Astrocyte (in vitro differentiated cells and primary cell): ENCODE data around the gene SPPL3. TPM values are rescaled to one million over a fixed set of nuclear protein-coding genes. Genes with fewer than 3 reads are reported as not detected.

Source experiments
- DNase-seq: peaks from one replicate; pipeline ENCODE4 v3.0.0-alpha.2; 2010; ENCODE audit warnings: low read depth
- FAIRE-seq: peaks from 2 replicates; lab custom pipeline; 2011; peaks lifted over from hg19 to GRCh38; lab: Jason Lieb, UNC
- H2AFZ ChIP-seq: 2 replicates; pipeline ENCODE4 v1.6.0; 2012; ENCODE audit warnings: low read depth, low read length, inconsistent platforms
- H3K27ac ChIP-seq: 2 replicates; pipeline ENCODE4 v1.5.1; 2011; ENCODE audit warnings: low read depth, low read length, inconsistent platforms
- H3K27me3 ChIP-seq: 2 replicates; pipeline ENCODE4 v1.6.0; 2011; ENCODE audit warnings: low read length, inconsistent platforms; ENCODE audit not compliant: insufficient read depth
- H3K36me3 ChIP-seq: 2 replicates; pipeline ENCODE4 v1.5.1; 2011; ENCODE audit warnings: low read length, inconsistent platforms; ENCODE audit not compliant: insufficient read depth
- H3K4me1 ChIP-seq: 2 replicates; pipeline ENCODE4 v1.5.1; 2011; ENCODE audit warnings: low read length, inconsistent platforms; ENCODE audit not compliant: insufficient read depth
- H3K4me2 ChIP-seq: 2 replicates; pipeline ENCODE4 v1.6.0; 2012; ENCODE audit warnings: low read length, inconsistent platforms
- H3K4me3 ChIP-seq: 2 replicates; pipeline ENCODE4 v1.5.1; 2011; ENCODE audit warnings: low read depth, mild to moderate bottlenecking, low read length, inconsistent platforms; ENCODE audit not compliant: insufficient read depth
- H3K79me2 ChIP-seq: 2 replicates; pipeline ENCODE4 v1.6.0; 2012; ENCODE audit warnings: mild to moderate bottlenecking, low read length, inconsistent platforms; ENCODE audit not compliant: insufficient read depth
- H3K9ac ChIP-seq: 2 replicates; pipeline ENCODE4 v1.6.0; 2012; ENCODE audit warnings: mild to moderate bottlenecking, low read length, inconsistent platforms
- H3K9me3 ChIP-seq: 2 replicates; pipeline ENCODE4 v1.5.1; 2012; ENCODE audit warnings: low read depth, mild to moderate bottlenecking, low read length, inconsistent platforms; ENCODE audit not compliant: insufficient read depth
- H4K20me1 ChIP-seq: 2 replicates; pipeline ENCODE4 v1.6.0; 2012; ENCODE audit warnings: low read length, inconsistent platforms; ENCODE audit not compliant: insufficient read depth
- H3K27ac Mint-ChIP-seq: one replicate; pipeline ENCODE4 v1.8.0; 2021; ENCODE audit warnings: mild to moderate bottlenecking, mixed read lengths; ENCODE audit not compliant: unreplicated experiment
- H3K27me3 Mint-ChIP-seq: one replicate; pipeline ENCODE4 v1.8.0; 2021; ENCODE audit warnings: low read depth, mixed read lengths; ENCODE audit not compliant: unreplicated experiment
- H3K36me3 Mint-ChIP-seq: one replicate; pipeline ENCODE4 v1.8.0; 2021; ENCODE audit warnings: low read depth, mixed read lengths; ENCODE audit not compliant: unreplicated experiment
- H3K4me1 Mint-ChIP-seq: one replicate; pipeline ENCODE4 v1.8.0; 2021; ENCODE audit warnings: low read depth, mixed read lengths; ENCODE audit not compliant: unreplicated experiment
- H3K4me3 Mint-ChIP-seq: one replicate; pipeline ENCODE4 v1.8.0; 2021; ENCODE audit warnings: mild to moderate bottlenecking, moderate library complexity, mixed read lengths; ENCODE audit not compliant: unreplicated experiment
- H3K9me3 Mint-ChIP-seq: one replicate; pipeline ENCODE4 v1.8.0; 2021; ENCODE audit warnings: mild to moderate bottlenecking, mixed read lengths; ENCODE audit not compliant: unreplicated experiment
- CTCF ChIP-seq: IDR thresholded peaks from 2 replicates; pipeline ENCODE4 v1.5.1; 2011; ENCODE audit warnings: low read depth, mild to moderate bottlenecking, inconsistent platforms, low read length, moderate library complexity; ENCODE audit not compliant: insufficient read depth
- EZH2 ChIP-seq: IDR thresholded peaks from 2 replicates; pipeline ENCODE4 v1.6.1; 2012; ENCODE audit warnings: mild to moderate bottlenecking, low read length, inconsistent platforms; ENCODE audit not compliant: insufficient read depth
- total RNA-seq: library from RNA; stranded (reverse); gene quantifications from 2 replicates; pipeline ENCODE4 v1.2.1, GENCODE V29; 2021

The SPPL3 gene
- total RNA-seq, 1 donor from 2014 or later = 48.3 TPM

GRCh38 chr12:120925740-120926563 lies 21.8 kb upstream of the SPPL3 start:
- H3K4me3 ChIP-seq = no peak overlapping the region
- H2AFZ ChIP-seq = no peak overlapping the region
- FAIRE-seq = no peak
- H3K9me3 Mint-ChIP-seq = no peaks in the 10 kb centered on the region
- H3K4me1 Mint-ChIP-seq = no peaks in the 10 kb centered on the region
- no peak overlapping the region for H3K4me3 Mint-ChIP-seq
- no peaks in the 10 kb centered on the region for H3K9me3 ChIP-seq
- H3K27ac ChIP-seq = no peak overlapping the region
- no peak overlapping the region for H3K9ac ChIP-seq
- H3K36me3 Mint-ChIP-seq = no peaks in the 10 kb centered on the region
- no peaks in the 10 kb centered on the region for H3K27me3 Mint-ChIP-seq
- H3K27ac Mint-ChIP-seq = no peak overlapping the region
- TF ChIP-seq CTCF = no peak
- TF ChIP-seq EZH2 = no peak
- H3K27me3 ChIP-seq = no peaks in the 10 kb centered on the region
- no peak for DNase-seq
- no peaks in the 10 kb centered on the region for H4K20me1 ChIP-seq
- no peaks in the 10 kb centered on the region for H3K4me1 ChIP-seq
- H3K36me3 ChIP-seq = no peaks in the 10 kb centered on the region
- no peak overlapping the region for H3K4me2 ChIP-seq
- H3K79me2 ChIP-seq = no peaks in the 10 kb centered on the region

- H3K36me3 ChIP-seq = no peaks in the 10 kb centered on the region
- H3K36me3 Mint-ChIP-seq = peaks cover 2% of the 10 kb centered on the region
- H3K4me2 ChIP-seq = no peak overlapping the region
- no peaks in the 10 kb centered on the region for H3K4me1 Mint-ChIP-seq
- no peak for FAIRE-seq
- H3K9ac ChIP-seq = no peak overlapping the region
- no peaks in the 10 kb centered on the region for H3K27me3 Mint-ChIP-seq
- no peak overlapping the region for H3K27ac Mint-ChIP-seq
- no peaks in the 10 kb centered on the region for H4K20me1 ChIP-seq
- no peaks in the 10 kb centered on the region for H3K4me1 ChIP-seq
- H3K9me3 Mint-ChIP-seq = peaks cover 7% of the 10 kb centered on the region
- H3K9me3 ChIP-seq = no peaks in the 10 kb centered on the region
- no peak overlapping the region for H2AFZ ChIP-seq
- no peak overlapping the region for H3K4me3 Mint-ChIP-seq
- no peak for DNase-seq
- H3K27me3 ChIP-seq = no peaks in the 10 kb centered on the region
- H3K79me2 ChIP-seq = no peaks in the 10 kb centered on the region
- H3K27ac ChIP-seq = no peak overlapping the region
- no peak overlapping the region for H3K4me3 ChIP-seq
- TF ChIP-seq EZH2 (no peak), CTCF (no peak)
Observed at GRCh38 chr12:120922279-120922678, 18.1 kb upstream of the SPPL3 start.

- Histone ChIP-seq H3K9me3 (no peaks in the 10 kb centered on the region), H3K4me2 (no peak overlapping the region), H3K79me2 (no peaks in the 10 kb centered on the region), H3K4me1 (no peaks in the 10 kb centered on the region), H2AFZ (no peak overlapping the region), H3K9ac (no peak overlapping the region), H4K20me1 (no peaks in the 10 kb centered on the region), H3K27me3 (no peaks in the 10 kb centered on the region), H3K27ac (no peak overlapping the region), H3K36me3 (no peaks in the 10 kb centered on the region), H3K4me3 (no peak overlapping the region)
- no peaks in the 10 kb centered on the region for H3K27me3 Mint-ChIP-seq
- FAIRE-seq (no peak), DNase-seq (no peak)
- TF ChIP-seq EZH2 = no peak
- TF ChIP-seq CTCF = no peak
- H3K36me3 Mint-ChIP-seq = peaks cover 2% of the 10 kb centered on the region
- H3K4me1 Mint-ChIP-seq = no peaks in the 10 kb centered on the region
- no peak overlapping the region for H3K27ac Mint-ChIP-seq
- H3K4me3 Mint-ChIP-seq = no peak overlapping the region
- H3K9me3 Mint-ChIP-seq = peaks cover 7% of the 10 kb centered on the region
Observed at GRCh38 chr12:120921637-120922036, 17.5 kb upstream of the SPPL3 start.
